Esophagus (tissue), 2 donors: ENCODE results near the gene C10orf143. TPM values are rescaled to one million over a fixed set of nuclear protein-coding genes. Genes with fewer than 3 reads are reported as not detected.

ENCODE experiments used
- H3K27ac ChIP-seq, 2 donors: one replicate each; pipeline ENCODE4 v1.5.1; 2013; ENCODE audit warnings: low read depth in 2 of 2, mild to moderate bottlenecking in 2 of 2, inconsistent platforms in 1 of 2, low read length in 1 of 2, moderate library complexity in 1 of 2
- H3K27me3 ChIP-seq, 2 donors: one replicate each; pipeline ENCODE4 v1.6.1; 2013; ENCODE audit warnings: low read length in 2 of 2, control low read depth in 1 of 2, mild to moderate bottlenecking in 1 of 2; ENCODE audit not compliant: insufficient read depth in 2 of 2, control insufficient read depth in 1 of 2
- H3K36me3 ChIP-seq, 2 donors: one replicate each; pipeline ENCODE4 v1.6.1; 2013; ENCODE audit warnings: low read length in 1 of 2; ENCODE audit not compliant: control insufficient read depth in 2 of 2, insufficient read depth in 2 of 2
- H3K4me1 ChIP-seq, 2 donors: one replicate each; pipeline ENCODE4 v1.6.1; 2013; ENCODE audit warnings: low read length in 1 of 2; ENCODE audit not compliant: control insufficient read depth in 2 of 2, insufficient read depth in 2 of 2
- H3K4me3 ChIP-seq, 2 donors: one replicate each; pipeline ENCODE4 v1.5.1; 2013; ENCODE audit warnings: low read length in 2 of 2, mild to moderate bottlenecking in 2 of 2, low read depth in 1 of 2, moderate library complexity in 1 of 2
- H3K9me3 ChIP-seq, 2 donors: one replicate each; pipeline ENCODE4 v1.6.1; 2013; ENCODE audit warnings: mild to moderate bottlenecking in 2 of 2, low read depth in 1 of 2, low read length in 1 of 2, moderate library complexity in 1 of 2; ENCODE audit not compliant: control insufficient read depth in 2 of 2, insufficient read depth in 1 of 2
- WGBS, 2 donors: extraction: QIAGEN DNeasy Blood & Tissue Kit; methylation state at CpG; one replicate each; pipeline ENCODE4 v1.1.7; 2013; 5-methylcytosine and 5-hydroxymethylcytosine counted together
- polyA plus RNA-seq, 2 donors: library from polyadenylated mRNA; stranded (reverse); fragments of 200-250 nt; gene quantifications; one replicate each; pipeline ENCODE4 v1.2.3, GENCODE V29; 2013
- donor health status: healthy with polysubstance abuse.
- donor health status: Bipolar disorder and iron deficiency.

C10orf143 gene
- polyA plus RNA-seq, 2 donors, result 3.7 to 6.3 TPM

DNA sequence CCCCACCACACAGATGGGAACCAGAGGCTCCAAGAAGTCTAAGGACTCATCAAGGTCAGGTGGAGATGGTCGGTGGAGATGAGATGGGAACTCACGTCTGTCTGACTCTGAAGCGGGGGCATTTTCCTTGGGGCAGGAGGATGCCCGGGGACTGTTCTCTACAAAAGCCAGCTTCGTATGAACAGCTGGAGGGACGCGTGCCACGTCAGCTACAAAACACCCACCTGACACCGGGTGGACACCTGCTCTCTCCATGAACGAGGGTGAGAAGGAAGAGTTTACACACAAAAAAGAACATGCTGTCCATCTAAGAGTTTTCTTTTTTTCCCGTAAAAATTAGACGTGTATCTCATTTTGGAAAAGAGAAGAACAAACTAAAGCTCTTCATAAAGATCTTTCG, 47.7 kb downstream of the C10orf143 start:
- H3K27ac ChIP-seq, result no peak overlapping the region
- 95 to 96% methylated on average over 13 of the region's 13 CpGs for WGBS, 2 donors
- no peaks in the 10 kb centered on the region for H3K27me3 ChIP-seq
- no peaks in the 10 kb centered on the region for H3K36me3 ChIP-seq
- H3K4me1 ChIP-seq, result peaks cover 0 to 5% of the 10 kb centered on the region in 2 donors
- no peak overlapping the region for H3K4me3 ChIP-seq
- H3K9me3 ChIP-seq, result no peaks in the 10 kb centered on the region

DNA sequence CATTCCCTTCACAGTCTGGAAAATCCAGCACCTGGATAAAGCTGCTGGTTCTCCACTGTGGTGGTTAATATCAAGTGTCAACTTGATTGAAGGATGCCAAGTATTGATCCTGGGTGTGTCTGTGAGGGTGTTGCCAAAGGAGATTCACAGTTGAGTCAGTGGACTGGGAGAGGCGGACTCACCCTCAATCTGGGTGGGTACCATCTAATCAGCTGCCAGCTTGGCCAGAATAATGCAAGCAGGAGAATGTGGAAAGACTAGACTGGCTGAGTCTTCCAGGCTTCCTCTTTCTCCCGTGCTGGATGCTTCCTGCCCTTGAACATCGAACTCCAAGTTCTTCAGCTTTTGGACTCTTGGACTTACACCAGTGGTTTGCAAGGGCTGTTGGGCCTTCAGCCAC, 48.4 kb downstream of the C10orf143 start:
- no peak overlapping the region for H3K27ac ChIP-seq
- H3K36me3 ChIP-seq, result no peaks in the 10 kb centered on the region
- peaks cover 0 to 5% of the 10 kb centered on the region in 2 donors for H3K4me1 ChIP-seq
- H3K27me3 ChIP-seq, result no peaks in the 10 kb centered on the region
- H3K4me3 ChIP-seq, result no peak overlapping the region
- no peaks in the 10 kb centered on the region for H3K9me3 ChIP-seq
- 63 to 75% methylated on average over 3 of the region's 3 CpGs for WGBS, 2 donors

DNA sequence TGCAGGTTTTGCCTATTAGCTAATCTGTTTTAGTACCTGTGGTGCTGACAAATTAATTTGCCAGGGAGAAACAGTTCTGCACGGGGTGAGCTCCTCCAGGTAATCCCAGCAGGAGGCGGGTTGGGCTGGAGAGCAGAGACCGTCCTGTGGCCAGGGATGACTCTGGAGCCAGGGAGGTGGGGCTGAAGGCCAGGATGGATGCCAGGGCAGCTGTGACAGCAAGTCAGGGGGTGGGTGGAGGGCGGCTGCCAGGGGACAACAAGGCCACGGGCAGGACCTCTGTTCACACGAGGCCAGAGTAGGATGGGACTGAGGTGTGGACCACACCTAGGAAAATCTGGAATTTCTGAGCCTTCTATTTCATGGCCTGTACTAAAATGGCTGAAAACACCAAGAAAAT, 48.9 kb downstream of the C10orf143 start:
- H3K4me1 ChIP-seq, result peaks cover 0 to 5% of the 10 kb centered on the region in 2 donors
- WGBS, 2 donors, result 75 to 77% methylated on average over 6 of the region's 6 CpGs
- no peaks in the 10 kb centered on the region for H3K27me3 ChIP-seq
- no peaks in the 10 kb centered on the region for H3K9me3 ChIP-seq
- H3K27ac ChIP-seq, result no peak overlapping the region
- H3K4me3 ChIP-seq, result no peak overlapping the region
- no peaks in the 10 kb centered on the region for H3K36me3 ChIP-seq

DNA sequence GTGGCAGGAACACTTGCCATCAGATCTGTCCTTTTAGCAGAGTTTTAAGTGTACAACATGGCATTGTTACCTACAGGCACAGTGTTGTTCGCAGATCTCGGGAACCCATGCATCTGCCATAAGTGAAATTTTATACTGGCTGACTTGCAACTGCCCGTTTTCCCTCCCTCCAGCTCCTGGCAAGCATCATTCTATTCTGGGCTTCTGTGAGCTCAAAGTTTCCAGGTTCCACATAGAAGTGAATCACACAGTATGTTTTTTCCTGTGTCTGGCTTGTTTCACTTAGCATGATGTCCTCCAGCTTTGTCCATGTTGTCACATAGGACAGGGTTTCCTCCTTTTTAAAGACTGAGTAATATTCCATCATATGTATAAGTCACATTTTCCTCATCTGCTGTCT, 56.6 kb downstream of the C10orf143 start:
- no peak overlapping the region for H3K4me3 ChIP-seq
- no peaks in the 10 kb centered on the region for H3K36me3 ChIP-seq
- no peaks in the 10 kb centered on the region for H3K27me3 ChIP-seq
- peaks cover 0 to 2% of the 10 kb centered on the region in 2 donors for H3K9me3 ChIP-seq
- H3K27ac ChIP-seq, result no peak overlapping the region
- 89 to 96% methylated on average over 3 of the region's 3 CpGs for WGBS, 2 donors
- H3K4me1 ChIP-seq, result no peaks in the 10 kb centered on the region

DNA sequence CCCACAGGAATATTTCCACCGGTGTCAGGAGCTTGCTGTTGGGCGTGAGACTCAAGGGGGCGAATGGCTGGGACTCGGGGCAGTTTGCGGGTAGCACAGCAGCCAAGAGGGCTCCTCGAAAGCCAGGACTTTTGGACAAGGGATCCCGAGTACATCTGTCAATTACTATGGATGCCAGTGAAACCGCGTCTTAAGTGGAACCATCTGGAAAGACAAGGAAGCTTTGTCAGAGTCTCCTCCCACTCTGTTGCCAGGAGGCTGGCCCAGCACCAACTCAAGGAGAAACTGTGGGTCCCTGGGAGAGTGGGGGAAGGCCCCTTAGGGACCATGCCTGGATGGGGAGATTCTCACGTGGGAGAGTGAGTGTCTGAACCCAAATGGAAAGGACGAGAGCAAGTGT, 57.1 kb downstream of the C10orf143 start:
- H3K36me3 ChIP-seq, result no peaks in the 10 kb centered on the region
- H3K4me1 ChIP-seq, result no peaks in the 10 kb centered on the region
- WGBS, 2 donors, result 85 to 86% methylated on average over 11 of the region's 11 CpGs
- peaks cover 0 to 2% of the 10 kb centered on the region in 2 donors for H3K9me3 ChIP-seq
- H3K27me3 ChIP-seq, result no peaks in the 10 kb centered on the region
- no peak overlapping the region for H3K27ac ChIP-seq
- no peak overlapping the region for H3K4me3 ChIP-seq

DNA sequence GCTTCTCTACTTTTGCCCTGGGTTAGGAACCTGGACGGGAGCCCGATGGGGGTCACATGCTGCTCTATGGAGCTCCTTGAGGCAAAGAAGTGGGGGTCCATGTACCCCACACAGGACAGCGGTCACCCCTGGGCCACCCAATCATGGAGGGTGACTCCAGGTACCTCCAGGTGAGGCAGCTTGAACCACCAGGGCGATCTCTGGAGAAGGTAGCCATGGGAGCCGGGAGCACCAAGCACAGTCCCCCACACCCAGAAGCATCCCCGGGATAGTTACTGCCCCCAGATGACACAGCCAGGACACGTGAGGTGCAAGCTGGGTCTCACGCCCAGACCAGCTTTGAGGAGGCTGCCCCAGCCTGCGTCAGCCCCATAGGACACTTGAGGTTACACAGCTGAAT, 58.4 kb downstream of the C10orf143 start:
- H3K36me3 ChIP-seq, result no peaks in the 10 kb centered on the region
- H3K9me3 ChIP-seq, result peaks cover 0 to 2% of the 10 kb centered on the region in 2 donors
- H3K27ac ChIP-seq, result no peak overlapping the region
- H3K4me3 ChIP-seq, result no peak overlapping the region
- no peaks in the 10 kb centered on the region for H3K4me1 ChIP-seq
- no peaks in the 10 kb centered on the region for H3K27me3 ChIP-seq
- WGBS, 2 donors, result 83 to 88% methylated on average over 9 of the region's 9 CpGs

DNA sequence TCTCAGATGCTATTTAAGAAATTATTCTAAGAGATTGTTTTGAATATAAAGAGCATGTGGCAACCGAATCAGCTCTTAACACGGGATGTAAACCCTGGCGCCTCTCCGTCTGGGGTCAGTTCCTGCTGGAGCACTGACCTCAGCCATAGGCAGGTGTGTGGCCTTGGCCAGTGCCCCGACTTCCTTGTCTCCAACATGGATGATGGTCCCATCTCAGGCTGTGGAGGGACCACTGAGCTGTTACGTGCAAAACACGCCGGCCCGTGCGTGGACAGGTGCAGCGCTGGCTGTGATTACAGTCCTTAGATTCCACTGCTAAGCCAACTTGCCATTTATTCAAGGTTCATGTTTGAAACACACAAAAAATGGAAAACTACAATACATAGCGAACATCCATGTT, 59.9 kb downstream of the C10orf143 start:
- Histone ChIP-seq H3K36me3 (no peaks in the 10 kb centered on the region), H3K27me3 (no peaks in the 10 kb centered on the region), H3K4me1 (no peaks in the 10 kb centered on the region), H3K9me3 (peaks cover 0 to 3% of the 10 kb centered on the region in 2 donors), H3K27ac (no peak overlapping the region), H3K4me3 (no peak overlapping the region)
- 88 to 89% methylated on average over 12 of the region's 12 CpGs for WGBS, 2 donors

DNA sequence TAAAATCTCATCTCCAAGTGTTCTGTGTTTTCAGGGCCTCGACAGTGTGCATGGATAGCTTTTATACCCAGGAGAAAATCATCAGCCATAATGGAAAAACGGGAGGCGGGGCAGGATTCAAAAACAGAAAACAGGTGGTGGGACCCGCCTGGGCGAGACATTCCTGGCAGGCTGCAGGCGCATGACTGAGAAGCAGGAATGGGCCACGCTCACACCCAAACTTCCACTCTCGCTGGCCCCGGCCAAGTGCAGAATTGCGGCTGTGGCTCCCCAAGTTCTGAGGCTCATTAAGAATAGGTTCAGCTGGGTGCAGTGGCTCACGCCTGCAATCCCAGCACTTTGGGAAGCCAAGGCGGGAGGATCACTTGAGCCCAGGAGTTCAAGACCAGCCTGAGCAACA, 60.6 kb downstream of the C10orf143 start:
- H3K4me3 ChIP-seq, result no peak overlapping the region
- no peaks in the 10 kb centered on the region for H3K36me3 ChIP-seq
- H3K9me3 ChIP-seq, result peaks cover 0 to 5% of the 10 kb centered on the region in 2 donors
- H3K27me3 ChIP-seq, result no peaks in the 10 kb centered on the region
- H3K27ac ChIP-seq, result no peak overlapping the region
- WGBS, 2 donors, result 83% methylated on average over 12 of the region's 12 CpGs
- H3K4me1 ChIP-seq, result no peaks in the 10 kb centered on the region

DNA sequence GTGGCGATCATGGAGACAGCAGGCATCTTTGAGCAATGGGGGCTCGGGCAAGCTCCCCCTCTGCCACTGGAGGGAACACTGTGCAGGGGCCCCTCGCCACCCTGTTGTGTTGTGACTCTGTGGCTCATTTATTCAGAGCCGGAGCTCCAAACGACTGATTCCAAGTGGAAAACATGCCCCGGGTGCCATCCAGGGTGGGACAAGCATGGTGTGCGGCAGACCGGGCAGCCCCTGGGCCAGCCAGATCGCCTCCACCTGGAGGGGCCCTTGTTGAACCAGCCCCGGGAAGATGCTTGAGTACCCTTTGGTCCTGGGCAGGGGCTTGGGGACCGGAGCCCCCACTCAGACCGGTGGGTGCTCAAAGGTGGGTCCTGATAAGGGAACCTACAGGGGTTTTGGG, 61.4 kb downstream of the C10orf143 start:
- no peaks in the 10 kb centered on the region for H3K36me3 ChIP-seq
- H3K4me1 ChIP-seq, result no peaks in the 10 kb centered on the region
- 88 to 91% methylated on average over 12 of the region's 12 CpGs for WGBS, 2 donors
- H3K4me3 ChIP-seq, result no peak overlapping the region
- H3K27ac ChIP-seq, result no peak overlapping the region
- no peaks in the 10 kb centered on the region for H3K27me3 ChIP-seq
- H3K9me3 ChIP-seq, result peaks cover 0 to 5% of the 10 kb centered on the region in 2 donors

DNA sequence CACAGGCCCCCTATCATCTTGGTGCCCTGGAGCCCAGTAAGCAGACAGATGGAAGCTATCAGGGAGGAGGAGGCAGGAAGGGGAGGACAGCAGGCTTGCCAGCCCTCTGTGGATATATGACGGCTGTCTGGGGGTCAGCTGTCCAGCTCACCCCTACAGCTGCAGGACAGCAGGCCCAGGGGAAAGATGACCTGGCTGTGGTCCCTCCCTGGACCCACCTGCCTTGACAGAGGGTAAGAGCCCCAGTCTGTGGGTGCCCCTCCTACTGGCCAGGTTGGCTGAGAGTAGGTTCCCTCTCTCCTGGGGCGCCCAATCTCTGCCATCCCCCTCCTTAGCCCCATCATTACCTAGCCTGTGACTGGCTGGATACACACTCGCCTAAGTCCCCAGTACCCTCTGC, 62.5 kb downstream of the C10orf143 start:
- Histone ChIP-seq H3K4me3 (no peak overlapping the region), H3K4me1 (no peaks in the 10 kb centered on the region), H3K27ac (no peak overlapping the region), H3K27me3 (no peaks in the 10 kb centered on the region), H3K36me3 (no peaks in the 10 kb centered on the region), H3K9me3 (peaks cover 0 to 5% of the 10 kb centered on the region in 2 donors)
- 67 to 80% methylated on average over 3 of the region's 3 CpGs for WGBS, 2 donors
